VCaP (cell line): ENCODE results near the gene NLE1.
"Not testable (repeated sequence)": the region's sequence is repeated elsewhere in the genome, so short reads cannot be mapped to it uniquely, and the experiment has no call there.

Experiments
- H3K27ac ChIP-seq: fragments of 450-650 bp; 2 replicates; pipeline ENCODE4 v1.5.1; 2017
- TF ChIP-seq, protein P1 (sequence below): fragments of 450-650 bp; conservative IDR thresholded peaks from 2 replicates; pipeline ENCODE4 v1.5.1; 2017; ENCODE audit warnings: mild to moderate bottlenecking, moderate library complexity

NLE1 gene

GRCh38 chr17:35161281-35161761 lies 19.2 kb upstream of the NLE1 start:
- H3K27ac ChIP-seq = no peak overlapping the region
- TF ChIP-seq, protein P1, sequence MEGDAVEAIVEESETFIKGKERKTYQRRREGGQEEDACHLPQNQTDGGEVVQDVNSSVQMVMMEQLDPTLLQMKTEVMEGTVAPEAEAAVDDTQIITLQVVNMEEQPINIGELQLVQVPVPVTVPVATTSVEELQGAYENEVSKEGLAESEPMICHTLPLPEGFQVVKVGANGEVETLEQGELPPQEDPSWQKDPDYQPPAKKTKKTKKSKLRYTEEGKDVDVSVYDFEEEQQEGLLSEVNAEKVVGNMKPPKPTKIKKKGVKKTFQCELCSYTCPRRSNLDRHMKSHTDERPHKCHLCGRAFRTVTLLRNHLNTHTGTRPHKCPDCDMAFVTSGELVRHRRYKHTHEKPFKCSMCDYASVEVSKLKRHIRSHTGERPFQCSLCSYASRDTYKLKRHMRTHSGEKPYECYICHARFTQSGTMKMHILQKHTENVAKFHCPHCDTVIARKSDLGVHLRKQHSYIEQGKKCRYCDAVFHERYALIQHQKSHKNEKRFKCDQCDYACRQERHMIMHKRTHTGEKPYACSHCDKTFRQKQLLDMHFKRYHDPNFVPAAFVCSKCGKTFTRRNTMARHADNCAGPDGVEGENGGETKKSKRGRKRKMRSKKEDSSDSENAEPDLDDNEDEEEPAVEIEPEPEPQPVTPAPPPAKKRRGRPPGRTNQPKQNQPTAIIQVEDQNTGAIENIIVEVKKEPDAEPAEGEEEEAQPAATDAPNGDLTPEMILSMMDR = no peak

DNA sequence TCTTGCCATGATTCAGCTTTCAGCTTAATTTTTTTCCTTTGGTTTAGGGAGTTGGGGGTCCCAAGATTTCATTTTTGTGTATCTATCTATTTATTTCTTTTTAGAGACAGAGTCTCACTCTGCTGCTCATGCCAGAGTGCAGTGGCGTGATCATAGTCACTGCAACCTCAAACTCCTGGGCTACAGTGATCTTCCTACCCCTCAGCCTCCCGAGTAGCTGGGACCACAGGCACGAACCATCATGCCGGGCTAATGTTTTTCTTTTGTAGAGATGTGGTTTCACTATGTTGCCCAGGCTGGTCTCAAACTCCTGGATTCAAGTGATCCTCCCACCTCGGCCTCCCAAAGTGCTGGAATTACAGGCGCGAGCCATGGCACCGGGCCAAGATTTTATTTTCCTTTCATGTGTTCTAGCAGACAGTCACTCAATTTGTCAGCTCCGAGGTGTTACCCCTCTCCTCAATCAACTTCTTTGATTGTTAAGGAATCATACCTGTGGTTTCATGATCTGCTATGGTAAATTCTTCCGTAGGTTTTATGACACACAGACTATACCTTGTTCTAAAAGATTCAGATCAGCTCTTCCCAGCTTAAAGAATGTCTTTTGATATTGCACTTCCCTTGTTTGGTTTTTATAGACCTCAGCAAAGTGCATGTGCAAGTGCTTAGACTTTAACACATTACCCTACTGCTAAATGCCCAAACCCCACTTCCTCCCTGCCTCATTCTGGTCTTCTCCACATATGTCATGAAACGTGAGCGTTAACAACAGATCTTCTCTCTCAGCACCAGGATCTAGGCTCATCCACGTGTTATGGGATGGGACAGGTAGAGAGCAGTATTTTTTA lies 18.5 kb upstream of the NLE1 start:
- TF ChIP-seq, protein P1 = no peak

DNA sequence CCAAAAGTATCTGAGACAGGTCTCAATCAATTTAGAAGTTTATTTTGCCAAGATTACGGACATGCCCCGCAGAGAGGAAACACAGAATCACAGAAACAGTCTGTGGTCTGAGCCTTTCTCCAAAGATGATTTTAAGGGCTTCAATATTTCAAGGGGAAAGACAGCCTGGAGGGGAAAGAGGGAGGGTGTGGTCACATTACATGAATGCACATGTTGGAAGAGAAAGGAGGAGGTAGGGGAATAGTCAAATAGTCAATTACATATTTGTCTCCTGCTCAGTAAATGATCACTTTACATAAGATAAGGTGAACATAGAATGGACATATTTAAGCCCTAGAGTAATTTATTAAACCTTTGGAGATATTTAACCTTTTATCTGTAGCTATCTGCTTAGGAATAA lies 17.8 kb upstream of the NLE1 start:
- no peak overlapping the region for H3K27ac ChIP-seq
- TF ChIP-seq, protein P1 = no peak

More for the DNA sequence above, 18.5 kb upstream of the NLE1 start:
- no peak overlapping the region for H3K27ac ChIP-seq

DNA sequence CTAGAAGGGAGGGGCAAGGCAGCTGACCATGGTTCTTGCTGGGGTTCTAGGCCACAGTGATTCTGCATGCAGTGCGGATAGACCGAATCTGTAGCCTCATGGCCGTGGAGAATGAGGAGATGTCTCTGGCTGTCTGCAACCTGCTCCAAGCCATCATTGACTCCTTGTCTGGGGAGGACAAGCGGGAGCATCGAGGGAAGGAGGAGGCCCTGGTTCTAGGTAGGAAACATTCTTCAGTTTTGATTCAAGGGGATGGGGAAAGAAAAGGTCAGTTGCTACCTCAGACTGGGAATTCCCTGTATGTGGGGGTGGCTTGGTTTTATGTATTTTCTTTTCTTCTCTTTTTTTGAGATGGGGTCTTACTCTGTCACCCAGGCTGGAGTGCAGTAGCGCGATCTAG lies 13.1 kb upstream of the NLE1 start:
- H3K27ac ChIP-seq = no peak overlapping the region
- TF ChIP-seq, protein P1 = no peak

GRCh38 chr17:35154196-35155165 lies 12.4 kb upstream of the NLE1 start:
- H3K27ac ChIP-seq = no peak overlapping the region
- TF ChIP-seq, protein P1 = no peak

GRCh38 chr17:35152421-35153140 lies 10.5 kb upstream of the NLE1 start:
- H3K27ac ChIP-seq = no peak overlapping the region
- TF ChIP-seq, protein P1 = no peak

DNA sequence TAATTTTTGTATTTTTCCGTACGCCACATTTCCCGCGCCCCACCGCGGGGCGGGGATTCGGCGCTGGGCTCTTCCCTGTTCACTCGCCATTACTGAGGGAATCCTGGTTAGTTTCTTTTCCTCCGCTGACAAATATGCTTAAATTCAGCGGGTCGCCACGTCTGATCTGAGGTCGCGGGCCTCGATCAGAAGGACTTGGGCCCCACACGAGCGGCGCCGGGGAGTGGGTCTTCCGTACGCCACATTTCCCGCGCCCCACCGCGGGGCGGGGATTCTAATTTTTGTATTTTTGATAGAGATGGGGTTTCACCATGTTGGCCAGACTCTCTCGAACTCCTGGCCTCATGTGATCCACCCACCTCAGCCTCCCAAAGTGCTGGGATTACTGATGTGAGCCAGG lies 9.0 kb upstream of the NLE1 start:
- H3K27ac ChIP-seq = not testable (repeated sequence)
